Stimulated activated naive B cell treated with anti-CD40 and anti-IgM and Interleukin-4, amounts not matched to agents 10 μg/mL and 1 μg/mL and 100 μg/mL, for 72 hours (primary cell): Measurements from ENCODE around the gene SBNO2.
"Not testable (repeated sequence)": the region's sequence is repeated elsewhere in the genome, so short reads cannot be mapped to it uniquely, and the experiment has no call there.

Experiments used
- ATAC-seq, 2 donors: fragments of 150-1000 bp; cut with Tn5 transposase; replicated peaks; 2 replicates each; pipeline ENCODE4 v1.10.0; 2021; ENCODE audit warnings: moderate library complexity in 1 of 2
- DNase-seq: peaks from one replicate; pipeline ENCODE4 v3.0.0; 2021
- H3K27ac Mint-ChIP-seq: one replicate; pipeline ENCODE4 v1.8.0; 2022; ENCODE audit warnings: mild to moderate bottlenecking, mixed read lengths
- H3K27me3 Mint-ChIP-seq, 2 donors: one replicate each; pipeline ENCODE4 v1.8.0; 2022; ENCODE audit warnings: mixed read lengths in 2 of 2
- H3K36me3 Mint-ChIP-seq, 2 donors: one replicate each; pipeline ENCODE4 v1.8.0; 2022; ENCODE audit warnings: mixed read lengths in 2 of 2, mild to moderate bottlenecking in 1 of 2
- H3K4me1 Mint-ChIP-seq, 2 donors: one replicate each; pipeline ENCODE4 v1.8.0; 2022; ENCODE audit warnings: mixed read lengths in 2 of 2, mild to moderate bottlenecking in 1 of 2
- H3K4me3 Mint-ChIP-seq, 2 donors: one replicate each; pipeline ENCODE4 v1.8.0; 2022; ENCODE audit warnings: mild to moderate bottlenecking in 2 of 2, mixed read lengths in 2 of 2, moderate library complexity in 1 of 2
- H3K9me3 Mint-ChIP-seq, 2 donors: one replicate each; pipeline ENCODE4 v1.8.0; 2022; ENCODE audit warnings: mixed read lengths in 2 of 2, mild to moderate bottlenecking in 1 of 2

SBNO2 gene

GRCh38 chr19:1134431-1134830, 39.6 kb downstream of the SBNO2 start:
- Mint-ChIP-seq H3K9me3 (no peaks in the 10 kb centered on the region), H3K36me3 (peaks cover 21% of the 10 kb centered on the region in 2 donors), H3K27ac (no peak overlapping the region), H3K27me3 (no peaks in the 10 kb centered on the region), H3K4me1 (peaks cover 24 to 52% of the 10 kb centered on the region in 2 donors), H3K4me3 (no peak overlapping the region)
- no peak for DNase-seq
- ATAC-seq: no peak

- Mint-ChIP-seq H3K4me1 (peaks cover 24 to 53% of the 10 kb centered on the region in 2 donors), H3K9me3 (no peaks in the 10 kb centered on the region), H3K4me3 (peak overlapping the region; percentile 71 to 72), H3K27me3 (no peaks in the 10 kb centered on the region), H3K27ac (peak overlapping the region; percentile 81), H3K36me3 (peaks cover 12 to 15% of the 10 kb centered on the region in 2 donors)
- ATAC-seq (peak in 1 of 2 donors; percentile 28), DNase-seq (peak; percentile 46)
Measured at GRCh38 chr19:1133471-1133929, 40.6 kb downstream of the SBNO2 start.

GRCh38 chr19:1132552-1133383, 41.3 kb downstream of the SBNO2 start:
- Mint-ChIP-seq H3K4me1 (peaks cover 24 to 53% of the 10 kb centered on the region in 2 donors), H3K4me3 (peak overlapping the region; percentile 87 to 90), H3K27me3 (no peaks in the 10 kb centered on the region), H3K27ac (peak overlapping the region; percentile 90), H3K36me3 (peaks cover 13 to 15% of the 10 kb centered on the region in 2 donors), H3K9me3 (no peaks in the 10 kb centered on the region)
- DNase-seq (peak; percentile 24), ATAC-seq (peak in 1 of 2 donors; percentile 22)

- Mint-ChIP-seq H3K36me3 (peaks cover 18 to 21% of the 10 kb centered on the region in 2 donors), H3K27me3 (no peaks in the 10 kb centered on the region), H3K4me3 (peak overlapping the region; percentile 87 to 90), H3K9me3 (no peaks in the 10 kb centered on the region), H3K27ac (peak overlapping the region; percentile 90), H3K4me1 (peaks cover 26 to 57% of the 10 kb centered on the region in 2 donors)
- peak; percentile 82 for DNase-seq
- peak; percentile 83 to 88 for ATAC-seq
Measured at GRCh38 chr19:1131718-1132551, 42.1 kb downstream of the SBNO2 start.

GRCh38 chr19:1130771-1131717, 43.0 kb downstream of the SBNO2 start:
- H3K36me3 Mint-ChIP-seq: peaks cover 16 to 24% of the 10 kb centered on the region in 2 donors
- H3K4me1 Mint-ChIP-seq: peaks cover 22 to 51% of the 10 kb centered on the region in 2 donors
- H3K27ac Mint-ChIP-seq: peak overlapping the region; percentile 90
- ATAC-seq: peak; percentile 9
- DNase-seq: no peak
- H3K4me3 Mint-ChIP-seq: peak overlapping the region; percentile 87 to 90
- H3K9me3 Mint-ChIP-seq: no peaks in the 10 kb centered on the region
- no peaks in the 10 kb centered on the region for H3K27me3 Mint-ChIP-seq

- H3K27ac Mint-ChIP-seq: no peak overlapping the region
- H3K36me3 Mint-ChIP-seq: peaks cover 16 to 23% of the 10 kb centered on the region in 2 donors
- H3K9me3 Mint-ChIP-seq: no peaks in the 10 kb centered on the region
- H3K4me1 Mint-ChIP-seq: peaks cover 19 to 44% of the 10 kb centered on the region in 2 donors
- no peak for DNase-seq
- no peak overlapping the region for H3K4me3 Mint-ChIP-seq
- H3K27me3 Mint-ChIP-seq: no peaks in the 10 kb centered on the region
- no peak for ATAC-seq
Measured at GRCh38 chr19:1129535-1129934, 44.5 kb downstream of the SBNO2 start.

- H3K4me3 Mint-ChIP-seq: not testable (repeated sequence)
- peaks cover 16 to 26% of the 10 kb centered on the region in 2 donors for H3K36me3 Mint-ChIP-seq
Measured at GRCh38 chr19:1129084-1129483, 45.0 kb downstream of the SBNO2 start.

GRCh38 chr19:1128106-1128505, 46.0 kb downstream of the SBNO2 start:
- no peaks in the 10 kb centered on the region for H3K27me3 Mint-ChIP-seq
- H3K4me3 Mint-ChIP-seq: no peak overlapping the region
- no peak for DNase-seq
- H3K36me3 Mint-ChIP-seq: peaks cover 17 to 27% of the 10 kb centered on the region in 2 donors
- no peak overlapping the region for H3K27ac Mint-ChIP-seq
- ATAC-seq: no peak
- H3K9me3 Mint-ChIP-seq: no peaks in the 10 kb centered on the region
- H3K4me1 Mint-ChIP-seq: peaks cover 14 to 35% of the 10 kb centered on the region in 2 donors

More at GRCh38 chr19:1129084-1129483, 45.0 kb downstream of the SBNO2 start:
- not testable (repeated sequence) for H3K27ac Mint-ChIP-seq, H3K9me3 Mint-ChIP-seq, ATAC-seq, H3K27me3 Mint-ChIP-seq, DNase-seq
- H3K4me1 Mint-ChIP-seq: peaks cover 19 to 44% of the 10 kb centered on the region in 2 donors

GRCh38 chr19:1126984-1127760, 46.9 kb downstream of the SBNO2 start:
- ATAC-seq (no peak), DNase-seq (no peak)
- Mint-ChIP-seq H3K36me3 (peaks cover 21 to 33% of the 10 kb centered on the region in 2 donors), H3K9me3 (no peaks in the 10 kb centered on the region), H3K27ac (peak overlapping the region; percentile 51), H3K4me1 (peaks cover 17 to 30% of the 10 kb centered on the region in 2 donors), H3K4me3 (no peak overlapping the region), H3K27me3 (no peaks in the 10 kb centered on the region)

- H3K27ac Mint-ChIP-seq: peak overlapping the region; percentile 67
- H3K27me3 Mint-ChIP-seq: no peaks in the 10 kb centered on the region
Measured at GRCh38 chr19:1125601-1126467, 48.2 kb downstream of the SBNO2 start.

GRCh38 chr19:1123885-1124677, 50.0 kb downstream of the SBNO2 start:
- Mint-ChIP-seq H3K27me3 (no peaks in the 10 kb centered on the region), H3K36me3 (peaks cover 35 to 57% of the 10 kb centered on the region in 2 donors), H3K4me1 (peaks cover 6% of the 10 kb centered on the region in 2 donors), H3K27ac (no peak overlapping the region), H3K9me3 (no peaks in the 10 kb centered on the region), H3K4me3 (no peak overlapping the region)
- ATAC-seq: no peak
- no peak for DNase-seq

More at GRCh38 chr19:1125601-1126467, 48.2 kb downstream of the SBNO2 start:
- H3K4me1 Mint-ChIP-seq: peaks cover 10 to 21% of the 10 kb centered on the region in 2 donors
- H3K9me3 Mint-ChIP-seq: no peaks in the 10 kb centered on the region
- H3K36me3 Mint-ChIP-seq: peaks cover 29 to 46% of the 10 kb centered on the region in 2 donors
- no peak for DNase-seq
- H3K4me3 Mint-ChIP-seq: no peak overlapping the region
- ATAC-seq: no peak
